Fibroblast of lung (primary cell): ENCODE measurements around the gene MALAT1. TPM values are rescaled to one million over a fixed set of nuclear protein-coding genes. Genes with fewer than 3 reads are reported as not detected.

Source experiments
- DNase-seq, 2 donors: peaks; one replicate each; pipeline versions ENCODE4 v3.0.0 to v3.0.0-alpha.2; 2010; ENCODE audit warnings: low read depth in 2 of 2
- H2AFZ ChIP-seq: 2 replicates; pipeline ENCODE4 v1.5.1; 2012; ENCODE audit warnings: low read length, control low read depth, inconsistent platforms
- H3K27ac ChIP-seq: 2 replicates; pipeline ENCODE4 v1.5.1; 2011; ENCODE audit warnings: low read length, control low read depth; ENCODE audit not compliant: insufficient read depth
- H3K27me3 ChIP-seq: 2 replicates; pipeline ENCODE4 v1.5.1; 2011; ENCODE audit warnings: mild to moderate bottlenecking, low read length; ENCODE audit not compliant: control insufficient read depth, insufficient read depth
- H3K36me3 ChIP-seq: 2 replicates; pipeline ENCODE4 v1.5.1; 2011; ENCODE audit warnings: low read length; ENCODE audit not compliant: control insufficient read depth, insufficient read depth
- H3K4me1 ChIP-seq: 2 replicates; pipeline ENCODE4 v1.5.1; 2011; ENCODE audit warnings: low read length; ENCODE audit not compliant: control insufficient read depth, insufficient read depth; ENCODE audit errors: extremely low read depth
- H3K4me2 ChIP-seq: 2 replicates; pipeline ENCODE4 v1.5.1; 2011; ENCODE audit warnings: low read length, control low read depth; ENCODE audit not compliant: insufficient read depth; ENCODE audit errors: extremely low read depth
- H3K4me3 ChIP-seq, 4 experiments: fragments of 200-600 bp in 1 of 4; sonication (generic) in 1 of 4; replicated peaks in 1 of 4; 2 replicates each; pipeline ENCODE4 v1.5.1; 2011 to 2016; ENCODE audit warnings: low read length in 4 of 4, low read depth in 3 of 4, mild to moderate bottlenecking in 3 of 4, control low read depth in 2 of 4, inconsistent platforms in 1 of 4, mixed read lengths in 1 of 4; ENCODE audit not compliant: insufficient read depth in 1 of 4; ENCODE audit errors: control extremely low read depth in 1 of 4
- H3K79me2 ChIP-seq: 2 replicates; pipeline ENCODE4 v1.5.1; 2012; ENCODE audit warnings: mild to moderate bottlenecking, low read length, inconsistent platforms; ENCODE audit not compliant: control insufficient read depth, insufficient read depth
- H3K9ac ChIP-seq: 2 replicates; pipeline ENCODE4 v1.5.1; 2011; ENCODE audit warnings: mild to moderate bottlenecking, low read length, control low read depth; ENCODE audit not compliant: insufficient read depth
- H3K9me3 ChIP-seq: 2 replicates; pipeline ENCODE4 v1.5.1; 2012; ENCODE audit warnings: low read depth, low read length; ENCODE audit not compliant: control insufficient read depth, insufficient read depth
- H4K20me1 ChIP-seq: 2 replicates; pipeline ENCODE4 v1.5.1; 2011; ENCODE audit warnings: low read length; ENCODE audit not compliant: control insufficient read depth, insufficient read depth; ENCODE audit errors: extremely low read depth
- EZH2 ChIP-seq: IDR thresholded peaks from 2 replicates; pipeline ENCODE4 v1.5.1; 2012; ENCODE audit warnings: low read length, control low read depth, mild to moderate bottlenecking; ENCODE audit errors: missing control alignments
- polyA plus RNA-seq, 2 donors: library from polyadenylated mRNA; depleted of rRNA in 1 of 2; stranded (reverse) in 1 of 2; unstranded in 1 of 2; fragments of >200 nt; gene quantifications; 2 replicates each; pipeline ENCODE4 v1.2.1, GENCODE V29; 2011 to 2012; ENCODE audit warnings: missing spikeins in 1 of 2
- total RNA-seq: library from RNA; depleted of rRNA; stranded (reverse); fragments of >200 nt; gene quantifications from 2 replicates; pipeline ENCODE4 v1.2.1, GENCODE V29; 2014
- TF ChIP-seq, protein P1 (sequence below), 2 donors: IDR thresholded peaks in 1 of 2; conservative IDR thresholded peaks in 1 of 2; 1 replicate in 1 of 2; 2 replicates in 1 of 2; pipeline ENCODE4 v1.5.1; 2011 to 2012; ENCODE audit warnings: low read length in 2 of 2, control low read depth in 1 of 2, inconsistent platforms in 1 of 2, low read depth in 1 of 2, mild to moderate bottlenecking in 1 of 2

MALAT1 gene
- total and polyA plus RNA-seq, 2 donors (not counting 1 experiment from before 2014, with no cell fraction given) = 583 to 21,991 TPM

DNA sequence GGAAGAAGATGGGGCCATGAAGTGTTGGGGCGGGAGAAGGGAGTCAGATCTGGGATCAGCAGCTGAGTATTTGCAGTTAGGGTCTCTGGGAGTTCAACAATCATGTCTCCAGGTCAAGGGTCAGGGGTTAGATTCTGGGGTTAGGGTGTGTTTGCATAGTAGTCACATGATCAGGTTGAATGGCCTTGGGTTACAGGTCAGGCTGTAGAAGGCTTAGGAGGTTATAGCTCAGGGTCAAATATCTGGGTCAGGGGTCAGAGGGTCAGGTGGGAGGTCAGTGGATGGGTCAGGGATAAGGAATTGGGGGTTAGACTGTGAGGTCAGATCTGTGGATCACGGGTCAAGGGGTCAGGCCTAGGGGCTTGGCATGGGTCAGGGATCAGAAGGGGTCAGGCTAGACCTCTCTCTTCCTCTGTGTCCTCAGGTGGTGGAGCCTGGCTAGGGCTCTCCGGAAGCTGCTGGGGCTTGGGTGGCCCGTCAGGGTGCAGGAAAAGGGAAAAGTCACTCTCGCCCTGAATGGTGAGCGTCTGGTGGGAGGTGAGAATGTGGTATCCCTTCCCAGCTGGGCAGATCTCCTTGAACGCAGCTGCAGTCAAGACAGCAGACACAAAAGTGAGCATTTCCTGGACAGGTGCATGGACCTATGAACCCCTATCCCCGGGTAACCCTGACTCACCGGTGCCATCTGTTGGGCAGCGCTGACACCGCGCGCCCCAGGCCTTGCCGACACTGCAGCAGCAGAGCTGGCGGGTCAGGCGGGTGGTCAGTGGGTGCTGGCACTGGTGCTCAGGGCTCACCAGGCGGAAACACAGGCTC is 52.9 kb downstream of the MALAT1 start:
- Histone ChIP-seq H3K79me2 (peaks cover 8% of the 10 kb centered on the region), H3K27me3 (no peaks in the 10 kb centered on the region), H3K36me3 (peaks cover 13% of the 10 kb centered on the region), H2AFZ (no peak overlapping the region), H3K9me3 (no peaks in the 10 kb centered on the region), H3K4me2 (no peak overlapping the region), H3K9ac (no peak overlapping the region), H3K4me3 (no peak overlapping the region), H3K4me1 (peaks cover 21% of the 10 kb centered on the region), H3K27ac (no peak overlapping the region), H4K20me1 (no peaks in the 10 kb centered on the region)
- peak in 1 of 2 donors; percentile 23 for DNase-seq
- no peak for TF ChIP-seq EZH2
- TF ChIP-seq, protein P1, sequence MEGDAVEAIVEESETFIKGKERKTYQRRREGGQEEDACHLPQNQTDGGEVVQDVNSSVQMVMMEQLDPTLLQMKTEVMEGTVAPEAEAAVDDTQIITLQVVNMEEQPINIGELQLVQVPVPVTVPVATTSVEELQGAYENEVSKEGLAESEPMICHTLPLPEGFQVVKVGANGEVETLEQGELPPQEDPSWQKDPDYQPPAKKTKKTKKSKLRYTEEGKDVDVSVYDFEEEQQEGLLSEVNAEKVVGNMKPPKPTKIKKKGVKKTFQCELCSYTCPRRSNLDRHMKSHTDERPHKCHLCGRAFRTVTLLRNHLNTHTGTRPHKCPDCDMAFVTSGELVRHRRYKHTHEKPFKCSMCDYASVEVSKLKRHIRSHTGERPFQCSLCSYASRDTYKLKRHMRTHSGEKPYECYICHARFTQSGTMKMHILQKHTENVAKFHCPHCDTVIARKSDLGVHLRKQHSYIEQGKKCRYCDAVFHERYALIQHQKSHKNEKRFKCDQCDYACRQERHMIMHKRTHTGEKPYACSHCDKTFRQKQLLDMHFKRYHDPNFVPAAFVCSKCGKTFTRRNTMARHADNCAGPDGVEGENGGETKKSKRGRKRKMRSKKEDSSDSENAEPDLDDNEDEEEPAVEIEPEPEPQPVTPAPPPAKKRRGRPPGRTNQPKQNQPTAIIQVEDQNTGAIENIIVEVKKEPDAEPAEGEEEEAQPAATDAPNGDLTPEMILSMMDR (conservative IDR thresholded peaks at IDR 0.05 in 1 of 2, IDR thresholded peaks at IDR 0.05 in 1 of 2; ENCODE audit: low read depth in 1 of 2, low read length in 2 of 2) = peak; percentile 27 to 37

DNA sequence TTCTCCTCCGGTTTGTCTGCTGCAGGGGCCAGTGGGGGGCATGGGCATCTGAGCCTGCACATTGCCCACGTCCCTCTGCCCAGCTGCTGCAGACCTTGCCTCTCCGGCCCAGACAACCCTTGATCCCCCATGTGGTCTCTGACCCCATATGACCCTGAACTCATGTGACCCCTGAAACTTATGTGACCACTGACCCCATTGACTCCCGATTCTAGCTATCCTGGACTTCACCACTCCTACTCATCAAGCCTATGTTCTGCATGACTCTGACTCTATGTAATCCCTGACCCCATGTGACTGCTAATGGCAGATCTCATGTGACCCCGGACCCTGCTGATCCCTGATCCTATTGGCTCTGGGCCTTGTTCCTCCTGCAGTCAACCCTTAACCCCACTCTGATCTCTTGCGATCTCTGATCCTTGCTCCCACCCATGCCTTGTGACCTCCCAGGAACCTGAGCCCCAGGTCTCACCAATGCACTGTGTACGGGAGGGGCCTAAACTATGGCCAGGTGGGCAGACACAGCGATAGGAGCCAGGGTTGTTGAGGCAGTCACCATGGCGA is 53.6 kb downstream of the MALAT1 start:
- no peak overlapping the region for H3K9ac ChIP-seq
- H4K20me1 ChIP-seq = no peaks in the 10 kb centered on the region
- no peaks in the 10 kb centered on the region for H3K27me3 ChIP-seq
- no peak overlapping the region for H3K4me2 ChIP-seq
- no peak overlapping the region for H3K4me3 ChIP-seq
- no peak for TF ChIP-seq EZH2
- TF ChIP-seq, protein P1 (conservative IDR thresholded peaks at IDR 0.05 in 1 of 2, IDR thresholded peaks at IDR 0.05 in 1 of 2; ENCODE audit: low read depth in 1 of 2, low read length in 2 of 2) = no peak
- H3K79me2 ChIP-seq = peaks cover 14% of the 10 kb centered on the region
- peaks cover 12% of the 10 kb centered on the region for H3K36me3 ChIP-seq
- H2AFZ ChIP-seq = no peak overlapping the region
- H3K27ac ChIP-seq = no peak overlapping the region
- H3K4me1 ChIP-seq = peaks cover 21% of the 10 kb centered on the region
- no peak for DNase-seq
- H3K9me3 ChIP-seq = no peaks in the 10 kb centered on the region

DNA sequence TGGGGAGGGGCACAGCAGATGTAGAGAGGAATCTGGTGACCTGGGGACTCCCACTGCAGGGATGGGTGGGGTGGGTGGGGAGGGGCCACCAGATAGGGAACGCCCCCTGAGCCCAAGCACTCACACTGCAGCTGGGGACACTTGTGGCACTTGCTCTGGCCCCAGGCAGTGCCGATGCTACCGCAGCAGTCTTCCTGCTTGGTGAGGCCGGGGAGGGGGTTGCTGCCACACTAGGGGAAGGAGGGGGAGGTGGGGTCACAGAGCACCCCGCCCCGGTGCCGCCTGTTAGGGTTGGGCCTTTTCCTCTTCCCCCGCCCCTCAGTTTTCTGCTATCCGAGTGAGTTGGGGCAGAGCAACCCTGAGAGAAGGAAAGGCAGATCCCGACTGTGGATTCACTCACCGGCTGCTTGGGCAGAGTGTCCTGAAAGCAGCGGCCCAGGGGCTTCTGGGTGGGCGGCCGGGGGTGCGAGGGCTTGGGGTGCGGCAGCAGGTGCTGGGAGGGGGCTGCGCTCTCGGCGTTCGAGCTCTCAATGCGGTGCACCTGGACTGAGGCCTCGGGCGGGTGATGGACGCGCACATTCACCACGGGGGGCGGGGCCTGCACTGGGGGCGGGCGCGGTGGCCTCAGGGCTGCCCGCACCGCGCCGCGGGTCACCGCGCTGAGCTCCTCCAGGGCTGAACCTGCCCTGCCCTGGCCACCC is 54.6 kb downstream of the MALAT1 start:
- Histone ChIP-seq H3K9ac (no peak overlapping the region), H3K9me3 (no peaks in the 10 kb centered on the region), H3K27me3 (no peaks in the 10 kb centered on the region), H4K20me1 (no peaks in the 10 kb centered on the region), H3K27ac (no peak overlapping the region), H3K4me1 (peaks cover 21% of the 10 kb centered on the region), H3K4me3 (no peak overlapping the region), H3K36me3 (peaks cover 10% of the 10 kb centered on the region), H3K79me2 (peaks cover 15% of the 10 kb centered on the region), H3K4me2 (no peak overlapping the region), H2AFZ (no peak overlapping the region)
- TF ChIP-seq, protein P1 (conservative IDR thresholded peaks at IDR 0.05 in 1 of 2, IDR thresholded peaks at IDR 0.05 in 1 of 2; ENCODE audit: low read depth in 1 of 2, low read length in 2 of 2) = no peak
- TF ChIP-seq EZH2 = no peak
- no peak for DNase-seq
